ENCODE data around the gene BNC2.
A peak's percentile ranks its signal among the peaks of the same experiment; 100 is the strongest.

BNC2 gene

GRCh38 chr9:16815079-16815478 lies 55.4 kb downstream of the BNC2 start:
- no peak for DNase-seq

DNA sequence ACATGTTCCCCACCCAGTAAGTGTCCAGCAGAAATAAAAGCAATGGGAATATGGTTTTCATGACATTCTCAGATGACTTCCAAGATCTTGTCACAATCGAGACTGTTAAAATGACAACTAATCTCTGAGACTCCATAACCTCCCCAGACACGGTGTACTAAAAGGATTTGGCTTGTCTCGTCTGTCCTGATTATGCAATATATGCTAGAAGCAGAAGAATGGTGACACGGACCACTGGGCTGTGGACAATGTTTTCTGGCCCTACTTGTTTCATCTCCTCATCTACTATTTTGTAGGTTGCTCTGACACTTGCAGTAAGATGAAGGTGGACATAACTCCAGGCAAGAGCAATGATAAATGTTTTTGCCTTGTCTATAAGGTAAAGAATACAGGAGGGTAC lies 56.6 kb downstream of the BNC2 start:
- no peak for DNase-seq

- no peak for DNase-seq
Observed at GRCh38 chr9:16811987-16812685, 58.3 kb downstream of the BNC2 start.

GRCh38 chr9:16809912-16810610 lies 60.4 kb downstream of the BNC2 start:
- no peak for DNase-seq

GRCh38 chr9:16806674-16807073 lies 63.8 kb downstream of the BNC2 start:
- no peak for DNase-seq

- DNase-seq = no peak
Observed at GRCh38 chr9:16803648-16804047, 66.8 kb downstream of the BNC2 start.

GRCh38 chr9:16801871-16802466 lies 68.5 kb downstream of the BNC2 start:
- DNase-seq = no peak

DNA sequence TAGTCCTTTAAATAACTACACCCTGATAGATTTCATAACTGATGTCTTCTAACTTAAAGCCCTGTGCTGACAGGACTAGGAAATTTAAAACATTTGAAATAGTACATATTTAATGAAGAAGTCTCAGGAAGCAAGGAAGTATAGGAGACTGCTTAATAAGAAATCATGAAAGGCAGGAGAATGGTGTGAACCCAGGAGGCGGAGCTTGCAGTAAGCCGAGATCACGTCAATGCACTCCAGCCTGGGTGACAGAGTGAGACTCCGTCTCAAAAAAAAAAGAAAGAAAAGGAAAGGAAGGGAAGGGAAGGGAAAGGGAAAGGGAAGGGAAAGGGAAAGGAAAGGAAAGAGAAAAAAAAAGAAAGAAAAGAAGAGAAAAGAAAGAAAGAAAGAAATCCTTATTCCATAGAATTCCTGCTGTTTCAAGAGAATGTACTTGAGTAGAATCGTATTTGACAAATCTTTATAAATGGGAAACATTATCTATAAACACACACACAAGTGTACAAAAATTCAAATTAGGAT lies 74.1 kb downstream of the BNC2 start:
- no peak for DNase-seq

- DNase-seq = peak; percentile 73
Observed at GRCh38 chr9:16794871-16795639, 75.4 kb downstream of the BNC2 start.

- DNase-seq = no peak
Observed at GRCh38 chr9:16794103-16794502, 76.4 kb downstream of the BNC2 start.

DNA sequence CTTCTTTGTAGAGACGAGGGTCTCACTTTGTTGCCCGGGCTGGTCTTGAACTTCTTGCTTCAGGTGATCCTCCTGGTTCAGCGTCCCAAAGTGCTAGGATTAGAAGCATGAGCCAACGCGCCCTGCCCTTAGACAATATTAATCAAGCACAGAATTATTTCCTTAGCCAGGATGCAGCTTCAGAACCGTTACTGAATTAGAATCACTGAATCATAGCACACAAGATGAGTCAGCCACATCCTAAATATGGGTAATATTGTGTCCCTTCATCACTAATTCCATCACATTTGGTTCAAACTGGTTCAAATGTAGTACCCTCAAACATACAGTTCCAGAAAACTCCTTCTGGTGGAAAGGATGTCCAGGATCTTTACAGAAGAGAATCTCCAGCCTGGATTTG lies 82.7 kb downstream of the BNC2 start:
- DNase-seq = no peak

- DNase-seq = no peak
Observed at GRCh38 chr9:16784002-16784401, 86.5 kb downstream of the BNC2 start.

- no peak for DNase-seq
Observed at GRCh38 chr9:16782490-16782889, 88.0 kb downstream of the BNC2 start.

DNA sequence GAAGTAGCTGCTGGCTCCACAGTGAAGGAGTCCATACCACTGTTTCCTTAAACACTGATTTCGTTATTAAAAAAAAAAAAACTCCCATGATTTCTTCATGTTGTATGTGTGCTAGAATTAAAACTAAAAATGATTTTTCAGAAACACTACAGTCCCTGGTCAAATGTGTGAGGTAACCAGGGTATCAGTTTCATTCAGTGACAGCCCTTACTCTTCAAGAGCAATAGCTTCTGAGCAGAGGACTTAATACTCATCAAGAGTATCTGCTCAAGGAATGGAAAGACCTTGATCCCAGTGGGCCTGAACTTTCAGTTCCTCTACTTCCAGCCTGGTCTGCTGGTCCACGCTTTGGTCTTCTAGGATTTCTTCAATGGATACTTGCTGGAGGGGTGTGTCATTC lies 95.1 kb downstream of the BNC2 start:
- no peak for DNase-seq

DNA sequence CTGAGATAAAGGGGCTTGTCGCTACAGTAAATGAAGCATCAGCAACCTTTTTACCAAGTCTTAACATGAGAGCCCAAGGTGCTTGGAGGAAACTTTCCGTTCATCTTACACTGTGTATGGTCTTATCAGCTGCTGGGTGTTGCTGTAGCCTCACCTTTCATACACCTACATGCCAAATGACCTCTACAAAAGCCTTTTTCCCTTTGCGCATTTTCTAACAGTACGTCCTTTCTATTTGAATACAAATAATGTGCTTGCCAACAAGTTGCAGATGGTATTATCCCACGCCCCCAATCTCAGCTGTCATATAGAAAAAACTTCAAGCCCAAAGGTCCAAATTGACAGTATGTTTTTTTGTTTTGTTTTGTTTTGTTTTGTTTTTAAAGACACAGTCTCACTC lies 96.9 kb downstream of the BNC2 start:
- no peak for DNase-seq

GRCh38 chr9:16773116-16773515 lies 97.4 kb downstream of the BNC2 start:
- no peak for DNase-seq

- DNase-seq = no peak
Observed at GRCh38 chr9:16771356-16771755, 99.1 kb downstream of the BNC2 start.

DNA sequence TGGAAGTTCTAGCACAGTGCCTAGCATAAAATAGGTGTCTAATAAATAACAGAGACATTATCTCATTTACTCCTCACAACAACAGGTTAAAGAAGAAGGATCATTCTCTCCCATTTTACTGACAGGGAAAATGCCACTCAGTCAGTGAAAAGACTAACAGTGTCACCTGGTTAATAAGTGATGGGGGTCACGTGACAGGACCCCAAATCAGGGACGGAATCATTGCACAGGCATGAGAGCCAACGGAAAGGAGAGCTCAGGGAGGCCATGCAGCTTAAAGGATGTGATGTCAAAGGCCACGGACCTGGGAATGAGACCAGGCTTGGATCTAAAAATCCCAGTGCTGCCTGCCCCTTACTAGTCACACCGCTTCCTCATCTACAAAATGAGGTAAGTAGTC lies 101.2 kb downstream of the BNC2 start:
- no peak for DNase-seq

GRCh38 chr9:16768816-16769215 lies 101.7 kb downstream of the BNC2 start:
- DNase-seq = no peak

DNA sequence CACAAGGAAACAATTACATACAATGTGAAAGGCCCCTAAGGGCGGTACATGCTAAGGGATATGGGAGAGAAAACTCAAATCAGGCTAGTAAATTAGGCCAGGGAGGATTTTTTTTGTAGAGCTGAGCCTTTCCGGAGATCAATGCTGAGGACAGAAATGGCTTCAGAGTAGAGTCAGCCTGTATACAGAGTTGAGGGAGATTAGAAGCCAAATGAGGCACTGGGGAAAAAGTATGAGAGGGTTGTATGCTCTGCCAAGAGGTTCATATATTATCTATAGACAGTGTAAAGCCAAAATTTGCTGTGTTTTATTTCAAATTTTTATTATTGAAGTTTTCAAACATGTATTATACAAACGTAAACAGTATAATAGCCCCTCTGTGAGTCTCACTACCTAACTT lies 103.1 kb downstream of the BNC2 start:
- no peak for DNase-seq

DNA sequence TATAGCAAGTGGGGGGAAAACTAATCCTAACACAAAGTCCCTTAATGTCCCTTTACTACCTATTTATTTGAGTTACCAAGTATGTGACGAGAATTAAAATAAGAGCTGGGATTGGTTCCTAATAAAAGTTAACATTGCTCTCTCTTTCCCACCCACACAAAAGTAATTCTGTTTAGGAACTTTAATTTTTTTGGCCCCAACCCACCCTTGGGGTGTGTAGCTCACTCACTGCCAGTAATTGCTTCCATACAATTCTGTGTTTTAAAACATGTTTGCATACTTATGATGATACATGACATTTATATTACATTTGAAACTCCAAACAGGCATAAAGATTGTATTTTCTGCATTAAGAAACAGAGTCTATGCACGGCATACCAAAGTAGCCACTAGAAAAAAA lies 106.5 kb downstream of the BNC2 start:
- no peak for DNase-seq

- DNase-seq = no peak
Observed at GRCh38 chr9:16755467-16756160, 114.9 kb downstream of the BNC2 start.

DNA sequence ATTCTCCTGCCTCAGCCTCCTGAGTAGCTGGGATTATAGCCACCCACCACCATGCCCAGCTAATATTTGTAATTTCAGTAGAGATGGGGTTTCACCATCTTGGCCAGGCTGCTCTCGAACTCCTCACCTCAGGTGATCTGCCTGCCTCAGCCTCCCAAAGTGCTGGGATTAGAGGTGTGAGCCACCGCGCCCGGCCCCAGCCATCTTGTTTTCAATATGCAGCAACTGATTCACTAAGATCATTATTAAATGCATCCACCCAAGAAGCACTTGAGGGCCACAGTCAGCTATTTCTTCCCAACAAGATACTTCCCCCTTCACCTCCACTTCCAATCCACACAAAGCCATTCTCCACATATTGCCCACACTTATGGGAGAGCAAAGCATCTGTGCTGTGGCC lies 115.8 kb downstream of the BNC2 start:
- no peak for DNase-seq

Data from left hindlimb (tissue), 1 donor.